ENCODE data around the gene FKBP15. TPM values are rescaled to one million over a fixed set of nuclear protein-coding genes. Genes with fewer than 3 reads are reported as not detected.

Gene FKBP15
- total and polyA plus RNA-seq, 2 experiments from 2014 or later, result 7.9 to 14.9 TPM

DNA sequence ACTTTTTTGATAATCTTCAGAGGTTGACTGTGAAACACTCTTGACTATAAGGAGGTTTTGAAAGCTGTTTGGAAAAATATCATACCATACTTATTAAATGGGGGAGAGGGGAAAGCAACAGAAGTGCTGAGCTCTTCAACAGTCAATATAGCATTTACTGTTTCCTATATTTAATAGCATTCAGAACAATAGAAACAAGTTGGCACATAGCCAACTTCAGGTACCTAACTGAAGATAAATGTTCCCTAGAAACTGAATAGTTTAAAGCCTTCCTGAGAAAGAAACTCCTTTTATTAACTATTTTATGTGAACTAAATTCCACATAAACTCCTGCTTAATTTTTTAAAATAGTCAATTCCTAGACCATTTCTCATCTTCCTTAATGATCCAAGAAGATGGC is 26.6 kb upstream of the FKBP15 start:
- Histone ChIP-seq H3F3A (replicated peaks; ENCODE audit: low read depth) (no peaks in the 10 kb centered on the region), H2AFZ (no peak overlapping the region), H3K79me2 (replicated peaks; ENCODE audit: insufficient read depth) (no peaks in the 10 kb centered on the region; the same call in 1 of the 2 replicates), H3K9me2 (ENCODE audit: insufficient read depth) (no peaks in the 10 kb centered on the region), H3K27ac (ENCODE audit: low read depth) (no peak overlapping the region), H3K4me3 (no peak overlapping the region), H3K27me3 (ENCODE audit: insufficient read depth) (no peaks in the 10 kb centered on the region), H3K36me3 (ENCODE audit: insufficient read depth) (no peaks in the 10 kb centered on the region), H3K4me2 (no peak overlapping the region), H4K20me1 (replicated peaks; ENCODE audit: insufficient read depth) (peaks cover 14% of the 10 kb centered on the region; the same call in 1 of the 2 replicates), H3K4me1 (ENCODE audit: insufficient read depth) (no peaks in the 10 kb centered on the region)
- H3K36me3 Mint-ChIP-seq (ENCODE audit: low read depth), result peaks cover 18% of the 10 kb centered on the region
- H3K27ac Mint-ChIP-seq, result no peak overlapping the region
- TF ChIP-seq, protein P1, sequence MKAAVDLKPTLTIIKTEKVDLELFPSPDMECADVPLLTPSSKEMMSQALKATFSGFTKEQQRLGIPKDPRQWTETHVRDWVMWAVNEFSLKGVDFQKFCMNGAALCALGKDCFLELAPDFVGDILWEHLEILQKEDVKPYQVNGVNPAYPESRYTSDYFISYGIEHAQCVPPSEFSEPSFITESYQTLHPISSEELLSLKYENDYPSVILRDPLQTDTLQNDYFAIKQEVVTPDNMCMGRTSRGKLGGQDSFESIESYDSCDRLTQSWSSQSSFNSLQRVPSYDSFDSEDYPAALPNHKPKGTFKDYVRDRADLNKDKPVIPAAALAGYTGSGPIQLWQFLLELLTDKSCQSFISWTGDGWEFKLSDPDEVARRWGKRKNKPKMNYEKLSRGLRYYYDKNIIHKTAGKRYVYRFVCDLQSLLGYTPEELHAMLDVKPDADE (IDR thresholded peaks at IDR 0.05), result no peak
- TF ChIP-seq, protein P2, sequence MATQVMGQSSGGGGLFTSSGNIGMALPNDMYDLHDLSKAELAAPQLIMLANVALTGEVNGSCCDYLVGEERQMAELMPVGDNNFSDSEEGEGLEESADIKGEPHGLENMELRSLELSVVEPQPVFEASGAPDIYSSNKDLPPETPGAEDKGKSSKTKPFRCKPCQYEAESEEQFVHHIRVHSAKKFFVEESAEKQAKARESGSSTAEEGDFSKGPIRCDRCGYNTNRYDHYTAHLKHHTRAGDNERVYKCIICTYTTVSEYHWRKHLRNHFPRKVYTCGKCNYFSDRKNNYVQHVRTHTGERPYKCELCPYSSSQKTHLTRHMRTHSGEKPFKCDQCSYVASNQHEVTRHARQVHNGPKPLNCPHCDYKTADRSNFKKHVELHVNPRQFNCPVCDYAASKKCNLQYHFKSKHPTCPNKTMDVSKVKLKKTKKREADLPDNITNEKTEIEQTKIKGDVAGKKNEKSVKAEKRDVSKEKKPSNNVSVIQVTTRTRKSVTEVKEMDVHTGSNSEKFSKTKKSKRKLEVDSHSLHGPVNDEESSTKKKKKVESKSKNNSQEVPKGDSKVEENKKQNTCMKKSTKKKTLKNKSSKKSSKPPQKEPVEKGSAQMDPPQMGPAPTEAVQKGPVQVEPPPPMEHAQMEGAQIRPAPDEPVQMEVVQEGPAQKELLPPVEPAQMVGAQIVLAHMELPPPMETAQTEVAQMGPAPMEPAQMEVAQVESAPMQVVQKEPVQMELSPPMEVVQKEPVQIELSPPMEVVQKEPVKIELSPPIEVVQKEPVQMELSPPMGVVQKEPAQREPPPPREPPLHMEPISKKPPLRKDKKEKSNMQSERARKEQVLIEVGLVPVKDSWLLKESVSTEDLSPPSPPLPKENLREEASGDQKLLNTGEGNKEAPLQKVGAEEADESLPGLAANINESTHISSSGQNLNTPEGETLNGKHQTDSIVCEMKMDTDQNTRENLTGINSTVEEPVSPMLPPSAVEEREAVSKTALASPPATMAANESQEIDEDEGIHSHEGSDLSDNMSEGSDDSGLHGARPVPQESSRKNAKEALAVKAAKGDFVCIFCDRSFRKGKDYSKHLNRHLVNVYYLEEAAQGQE (IDR thresholded peaks at IDR 0.05; ENCODE audit: unreplicated experiment), result no peak
- TF ChIP-seq CREB1 (CRISPR knock-in tag; IDR thresholded peaks at IDR 0.05; ENCODE audit: low read depth) (no peak), NANOG (IDR thresholded peaks at IDR 0.05; ENCODE audit: borderline replicate concordance) (no peak), STAT1 (IDR thresholded peaks at IDR 0.05; ENCODE audit: unreplicated experiment) (no peak), ZNF331 (CRISPR knock-in tag; IDR thresholded peaks at IDR 0.05; ENCODE audit: low read depth) (no peak), POLR2AphosphoS5 (IDR thresholded peaks at IDR 0.05; ENCODE audit: low read depth) (no peak), EZH2phosphoT487 (IDR thresholded peaks at IDR 0.05; ENCODE audit: unreplicated experiment) (no peak), EZH2 (IDR thresholded peaks at IDR 0.05; ENCODE audit: low read depth, unreplicated experiment) (no peak), ZNF114 (CRISPR knock-in tag; IDR thresholded peaks at IDR 0.05) (no peak), JUNB (IDR thresholded peaks at IDR 0.05; ENCODE audit: unreplicated experiment) (no peak)
- TF ChIP-seq, protein P3, sequence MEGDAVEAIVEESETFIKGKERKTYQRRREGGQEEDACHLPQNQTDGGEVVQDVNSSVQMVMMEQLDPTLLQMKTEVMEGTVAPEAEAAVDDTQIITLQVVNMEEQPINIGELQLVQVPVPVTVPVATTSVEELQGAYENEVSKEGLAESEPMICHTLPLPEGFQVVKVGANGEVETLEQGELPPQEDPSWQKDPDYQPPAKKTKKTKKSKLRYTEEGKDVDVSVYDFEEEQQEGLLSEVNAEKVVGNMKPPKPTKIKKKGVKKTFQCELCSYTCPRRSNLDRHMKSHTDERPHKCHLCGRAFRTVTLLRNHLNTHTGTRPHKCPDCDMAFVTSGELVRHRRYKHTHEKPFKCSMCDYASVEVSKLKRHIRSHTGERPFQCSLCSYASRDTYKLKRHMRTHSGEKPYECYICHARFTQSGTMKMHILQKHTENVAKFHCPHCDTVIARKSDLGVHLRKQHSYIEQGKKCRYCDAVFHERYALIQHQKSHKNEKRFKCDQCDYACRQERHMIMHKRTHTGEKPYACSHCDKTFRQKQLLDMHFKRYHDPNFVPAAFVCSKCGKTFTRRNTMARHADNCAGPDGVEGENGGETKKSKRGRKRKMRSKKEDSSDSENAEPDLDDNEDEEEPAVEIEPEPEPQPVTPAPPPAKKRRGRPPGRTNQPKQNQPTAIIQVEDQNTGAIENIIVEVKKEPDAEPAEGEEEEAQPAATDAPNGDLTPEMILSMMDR (conservative IDR thresholded peaks at IDR 0.05; ENCODE audit: low read depth in 2 of 2), result no peak
- TF ChIP-seq, protein P4, sequence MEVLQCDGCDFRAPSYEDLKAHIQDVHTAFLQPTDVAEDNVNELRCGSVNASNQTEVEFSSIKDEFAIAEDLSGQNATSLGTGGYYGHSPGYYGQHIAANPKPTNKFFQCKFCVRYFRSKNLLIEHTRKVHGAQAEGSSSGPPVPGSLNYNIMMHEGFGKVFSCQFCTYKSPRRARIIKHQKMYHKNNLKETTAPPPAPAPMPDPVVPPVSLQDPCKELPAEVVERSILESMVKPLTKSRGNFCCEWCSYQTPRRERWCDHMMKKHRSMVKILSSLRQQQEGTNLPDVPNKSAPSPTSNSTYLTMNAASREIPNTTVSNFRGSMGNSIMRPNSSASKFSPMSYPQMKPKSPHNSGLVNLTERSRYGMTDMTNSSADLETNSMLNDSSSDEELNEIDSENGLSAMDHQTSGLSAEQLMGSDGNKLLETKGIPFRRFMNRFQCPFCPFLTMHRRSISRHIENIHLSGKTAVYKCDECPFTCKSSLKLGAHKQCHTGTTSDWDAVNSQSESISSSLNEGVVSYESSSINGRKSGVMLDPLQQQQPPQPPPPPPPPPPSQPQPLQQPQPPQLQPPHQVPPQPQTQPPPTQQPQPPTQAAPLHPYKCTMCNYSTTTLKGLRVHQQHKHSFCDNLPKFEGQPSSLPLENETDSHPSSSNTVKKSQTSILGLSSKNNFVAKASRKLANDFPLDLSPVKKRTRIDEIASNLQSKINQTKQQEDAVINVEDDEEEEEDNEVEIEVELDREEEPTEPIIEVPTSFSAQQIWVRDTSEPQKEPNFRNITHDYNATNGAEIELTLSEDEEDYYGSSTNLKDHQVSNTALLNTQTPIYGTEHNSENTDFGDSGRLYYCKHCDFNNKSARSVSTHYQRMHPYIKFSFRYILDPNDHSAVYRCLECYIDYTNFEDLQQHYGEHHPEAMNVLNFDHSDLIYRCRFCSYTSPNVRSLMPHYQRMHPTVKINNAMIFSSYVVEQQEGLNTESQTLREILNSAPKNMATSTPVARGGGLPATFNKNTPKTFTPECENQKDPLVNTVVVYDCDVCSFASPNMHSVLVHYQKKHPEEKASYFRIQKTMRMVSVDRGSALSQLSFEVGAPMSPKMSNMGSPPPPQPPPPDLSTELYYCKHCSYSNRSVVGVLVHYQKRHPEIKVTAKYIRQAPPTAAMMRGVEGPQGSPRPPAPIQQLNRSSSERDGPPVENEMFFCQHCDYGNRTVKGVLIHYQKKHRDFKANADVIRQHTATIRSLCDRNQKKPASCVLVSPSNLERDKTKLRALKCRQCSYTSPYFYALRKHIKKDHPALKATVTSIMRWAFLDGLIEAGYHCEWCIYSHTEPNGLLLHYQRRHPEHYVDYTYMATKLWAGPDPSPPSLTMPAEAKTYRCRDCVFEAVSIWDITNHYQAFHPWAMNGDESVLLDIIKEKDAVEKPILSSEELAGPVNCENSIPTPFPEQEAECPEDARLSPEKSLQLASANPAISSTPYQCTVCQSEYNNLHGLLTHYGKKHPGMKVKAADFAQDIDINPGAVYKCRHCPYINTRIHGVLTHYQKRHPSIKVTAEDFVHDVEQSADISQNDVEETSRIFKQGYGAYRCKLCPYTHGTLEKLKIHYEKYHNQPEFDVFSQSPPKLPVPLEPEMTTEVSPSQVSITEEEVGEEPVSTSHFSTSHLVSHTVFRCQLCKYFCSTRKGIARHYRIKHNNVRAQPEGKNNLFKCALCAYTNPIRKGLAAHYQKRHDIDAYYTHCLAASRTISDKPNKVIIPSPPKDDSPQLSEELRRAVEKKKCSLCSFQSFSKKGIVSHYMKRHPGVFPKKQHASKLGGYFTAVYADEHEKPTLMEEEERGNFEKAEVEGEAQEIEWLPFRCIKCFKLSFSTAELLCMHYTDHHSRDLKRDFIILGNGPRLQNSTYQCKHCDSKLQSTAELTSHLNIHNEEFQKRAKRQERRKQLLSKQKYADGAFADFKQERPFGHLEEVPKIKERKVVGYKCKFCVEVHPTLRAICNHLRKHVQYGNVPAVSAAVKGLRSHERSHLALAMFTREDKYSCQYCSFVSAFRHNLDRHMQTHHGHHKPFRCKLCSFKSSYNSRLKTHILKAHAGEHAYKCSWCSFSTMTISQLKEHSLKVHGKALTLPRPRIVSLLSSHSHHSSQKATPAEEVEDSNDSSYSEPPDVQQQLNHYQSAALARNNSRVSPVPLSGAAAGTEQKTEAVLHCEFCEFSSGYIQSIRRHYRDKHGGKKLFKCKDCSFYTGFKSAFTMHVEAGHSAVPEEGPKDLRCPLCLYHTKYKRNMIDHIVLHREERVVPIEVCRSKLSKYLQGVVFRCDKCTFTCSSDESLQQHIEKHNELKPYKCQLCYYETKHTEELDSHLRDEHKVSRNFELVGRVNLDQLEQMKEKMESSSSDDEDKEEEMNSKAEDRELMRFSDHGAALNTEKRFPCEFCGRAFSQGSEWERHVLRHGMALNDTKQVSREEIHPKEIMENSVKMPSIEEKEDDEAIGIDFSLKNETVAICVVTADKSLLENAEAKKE (CRISPR knock-in tag; IDR thresholded peaks at IDR 0.05), result no peak
- no peak for ATAC-seq
- peaks cover 3% of the 10 kb centered on the region for H3K27me3 Mint-ChIP-seq (ENCODE audit: insufficient read depth, low read depth, poor library complexity)
- DNase-seq (ENCODE audit: low spot score), result no peak
- no peaks in the 10 kb centered on the region; the same call in 2 of the 3 replicates for H3K4me1 Mint-ChIP-seq
- peaks cover 9% of the 10 kb centered on the region; the same call in 2 of the 3 replicates for H3K9me3 Mint-ChIP-seq
- no peak overlapping the region for H3K4me3 Mint-ChIP-seq

All from GM23338 (cell line).